ENCODE results near the gene RNF144A.

DNA sequence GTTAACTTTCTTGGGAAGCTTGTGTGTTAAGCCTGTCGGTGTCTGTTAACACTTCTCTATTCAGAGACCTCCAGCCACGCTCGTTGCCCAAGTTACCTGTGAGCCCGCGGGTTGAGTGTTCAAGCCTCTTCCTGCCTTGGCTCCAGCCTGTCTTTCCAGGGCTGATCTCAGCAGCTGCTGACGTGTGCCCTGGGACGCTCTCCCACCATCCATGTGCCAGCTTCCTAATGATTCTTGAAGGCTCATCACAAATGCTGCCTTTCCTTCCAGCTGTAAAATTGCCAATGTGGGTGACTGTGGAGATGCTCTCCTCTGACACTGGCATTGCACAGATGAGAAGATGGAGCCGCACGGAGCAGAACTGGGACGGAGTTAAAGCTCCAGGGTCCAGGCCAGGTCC is 6.1 kb downstream of the RNF144A start:
- TF ChIP-seq POLR2AphosphoS5 (IDR thresholded peaks at IDR 0.05) (no peak), CTCF (IDR thresholded peaks at IDR 0.05) (no peak), POLR2A (IDR thresholded peaks at IDR 0.05) (no peak)

All from breast epithelium (tissue), 3 donors.